OCI-LY3 (cell line): ENCODE results near the gene IMPG2.

Experiments
- CTCF ChIP-seq: fragments of 200-600, 300-600 bp; sonication (generic); IDR thresholded peaks from 2 replicates; pipeline ENCODE4 v1.5.1; 2014; ENCODE audit warnings: antibody characterized with exemption, low read length, low read depth
- EZH2phosphoT487 ChIP-seq: fragments of 200-600 bp; shearing (Covaris generic); IDR thresholded peaks from 2 replicates; pipeline ENCODE4 v1.6.1; 2018; ENCODE audit warnings: antibody characterized with exemption, mixed run types, low read depth

DNA sequence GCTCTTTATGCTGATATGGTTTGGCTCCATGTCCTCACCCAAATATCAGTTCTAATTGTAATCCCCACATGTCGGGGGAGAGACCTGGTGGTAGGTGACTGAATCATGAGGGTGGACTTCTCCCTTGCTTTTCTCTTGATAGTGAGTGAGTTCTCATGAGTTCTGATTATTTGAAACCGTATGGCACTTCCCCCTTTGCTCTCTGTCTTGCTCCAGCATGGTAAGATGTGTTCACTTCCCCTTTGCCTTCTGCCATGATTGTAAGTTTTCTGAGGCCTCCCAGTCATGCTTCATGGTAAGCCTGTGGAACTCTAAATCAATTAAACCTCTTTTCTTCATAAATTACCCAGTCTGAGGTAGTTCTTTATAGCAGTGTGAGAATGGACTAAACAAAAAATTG lies 107.6 kb downstream of the IMPG2 start:
- TF ChIP-seq CTCF = no peak
- no peak for TF ChIP-seq EZH2phosphoT487
